GM23338 (cell line): ENCODE data around the gene PLP2.

ENCODE experiments used
- CTCF ChIP-seq, 2 experiments: fragments of 200-600 bp in 1 of 2; sonication (generic) in 1 of 2; conservative IDR thresholded peaks; 2 replicates each; pipeline versions ENCODE4 v1.5.1 to v1.6.1; 2016 to 2017; ENCODE audit warnings: antibody characterized with exemption in 2 of 2, low read depth in 2 of 2, mild to moderate bottlenecking in 2 of 2, moderate library complexity in 1 of 2
- EZH2 ChIP-seq: fragments of 200-600 bp; sonication (generic); IDR thresholded peaks from one replicate; pipeline ENCODE4 v1.8.0; 2017; ENCODE audit warnings: antibody characterized with exemption, mild to moderate bottlenecking, low read depth; ENCODE audit not compliant: unreplicated experiment
- EZH2phosphoT487 ChIP-seq: fragments of 200-600 bp; sonication (generic); IDR thresholded peaks from one replicate; pipeline ENCODE4 v1.8.1; 2018; ENCODE audit warnings: antibody characterized with exemption; ENCODE audit not compliant: unreplicated experiment
- POLR2AphosphoS5 ChIP-seq: IDR thresholded peaks from 2 replicates; pipeline ENCODE4 v1.6.1; 2016; ENCODE audit warnings: antibody characterized with exemption, low read depth

DNA sequence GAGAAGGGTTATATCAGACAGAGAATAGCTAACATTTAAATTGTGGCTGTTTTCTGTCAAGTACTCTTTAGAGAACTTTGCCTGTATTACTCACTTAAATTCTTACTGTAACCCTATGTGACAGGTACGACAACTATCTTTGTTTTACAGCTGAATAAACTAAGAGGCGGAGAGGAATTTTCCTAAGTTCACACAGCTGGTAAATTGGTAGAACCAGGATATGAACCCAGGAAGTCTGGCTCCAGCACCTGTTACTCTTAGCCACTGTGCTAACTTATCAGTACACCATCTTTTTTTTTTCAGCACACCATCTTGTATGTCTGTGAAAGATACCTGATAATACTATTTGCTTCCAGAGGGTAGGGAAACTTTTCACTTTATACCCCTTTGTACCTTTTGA, 30.3 kb downstream of the PLP2 start:
- TF ChIP-seq POLR2AphosphoS5 = no peak
- TF ChIP-seq EZH2 = no peak
- TF ChIP-seq EZH2phosphoT487 = no peak
- no peak for TF ChIP-seq CTCF (conservative IDR thresholded peaks at IDR 0.05; ENCODE audit: low read depth in 2 of 2)
